B cell (primary cell): Measurements from ENCODE around the gene DNAJB6.

ENCODE experiments used
- CTCF ChIP-seq: fragments of 200-600 bp; IDR thresholded peaks from one replicate; pipeline ENCODE4 v1.8.0; 2022; ENCODE audit warnings: antibody characterized with exemption, mild to moderate bottlenecking
- EZH2 ChIP-seq: IDR thresholded peaks from 2 replicates; pipeline ENCODE4 v1.6.1; 2012; ENCODE audit warnings: borderline replicate concordance, low read depth, mild to moderate bottlenecking, moderate library complexity, low read length; ENCODE audit not compliant: insufficient read depth, poor library complexity, severe bottlenecking

- TF ChIP-seq CTCF: no peak
- no peak for TF ChIP-seq EZH2
Observed at GRCh38 chr7:157418204-157419034, 81.6 kb downstream of the DNAJB6 start.
